ENCODE data around the gene ADCYAP1R1. TPM values are rescaled to one million over a fixed set of nuclear protein-coding genes. Genes with fewer than 3 reads are reported as not detected.

ADCYAP1R1 gene
- total RNA-seq, 1 experiment from 2014 or later = 8.9 TPM

- Histone ChIP-seq H2BK12ac (ENCODE audit: insufficient read length, low read depth, low read length) (no peak overlapping the region), H3T11ph (ENCODE audit: low read length) (no peak overlapping the region), H3K18ac (ENCODE audit: insufficient read length, low read depth, low read length) (no peak overlapping the region), H3K4ac (ENCODE audit: low read depth, low read length) (no peak overlapping the region), H2AK5ac (ENCODE audit: insufficient read length, low read length) (no peak overlapping the region), H2AFZ (ENCODE audit: low read length) (no peak overlapping the region), H3K4me2 (ENCODE audit: insufficient read depth, insufficient read length, low read length) (no peak overlapping the region), H3K9ac (ENCODE audit: extremely low read depth, insufficient read length, low read length) (no peak overlapping the region), H3K14ac (ENCODE audit: insufficient read depth, low read length) (no peak overlapping the region), H4K20me1 (ENCODE audit: control insufficient read depth, insufficient read depth, insufficient read length) (no peaks in the 10 kb centered on the region), H3K23ac (ENCODE audit: insufficient read length, low read depth, low read length) (no peak overlapping the region), H2BK5ac (ENCODE audit: insufficient read length, low read length) (no peak overlapping the region), H3K56ac (ENCODE audit: insufficient read length, low read depth, low read length) (no peak overlapping the region), H2BK20ac (ENCODE audit: low read depth, low read length, poor library complexity, severe bottlenecking) (no peak overlapping the region), H4K8ac (replicated peaks; ENCODE audit: insufficient read length, low read depth, low read length) (no peak overlapping the region), H3K27me3 (ENCODE audit: insufficient read depth, low read length) (no peaks in the 10 kb centered on the region), H3K9me3 (ENCODE audit: control insufficient read depth, low read depth, low read length) (no peaks in the 10 kb centered on the region), H4K91ac (ENCODE audit: insufficient read length, low read depth, low read length) (no peak overlapping the region), H3K79me1 (ENCODE audit: insufficient read depth, low read depth, low read length, poor library complexity, severe bottlenecking) (no peaks in the 10 kb centered on the region), H2BK15ac (ENCODE audit: low read depth, low read length) (no peak overlapping the region), H2BK120ac (ENCODE audit: low read depth, low read length, poor library complexity, severe bottlenecking) (no peak overlapping the region), H3K23me2 (ENCODE audit: insufficient read length, low read depth, low read length, poor library complexity, severe bottlenecking) (no peaks in the 10 kb centered on the region), H3K4me1 (ENCODE audit: insufficient read depth, low read length) (no peaks in the 10 kb centered on the region), H4K5ac (ENCODE audit: insufficient read length, low read depth, low read length) (no peak overlapping the region), H3K27ac (ENCODE audit: insufficient read length, low read depth, low read length) (no peak overlapping the region), H3K79me2 (ENCODE audit: insufficient read depth, low read length) (no peaks in the 10 kb centered on the region)
- no peak overlapping the region for H3K27ac Mint-ChIP-seq
- H3K4me1 Mint-ChIP-seq = peaks cover 12 to 13% of the 10 kb centered on the region in 2 experiments
- peaks cover 9% of the 10 kb centered on the region for H3K27me3 Mint-ChIP-seq (ENCODE audit: low read depth)
- no peaks in the 10 kb centered on the region for H3K9me3 Mint-ChIP-seq
- TF ChIP-seq, protein P1, sequence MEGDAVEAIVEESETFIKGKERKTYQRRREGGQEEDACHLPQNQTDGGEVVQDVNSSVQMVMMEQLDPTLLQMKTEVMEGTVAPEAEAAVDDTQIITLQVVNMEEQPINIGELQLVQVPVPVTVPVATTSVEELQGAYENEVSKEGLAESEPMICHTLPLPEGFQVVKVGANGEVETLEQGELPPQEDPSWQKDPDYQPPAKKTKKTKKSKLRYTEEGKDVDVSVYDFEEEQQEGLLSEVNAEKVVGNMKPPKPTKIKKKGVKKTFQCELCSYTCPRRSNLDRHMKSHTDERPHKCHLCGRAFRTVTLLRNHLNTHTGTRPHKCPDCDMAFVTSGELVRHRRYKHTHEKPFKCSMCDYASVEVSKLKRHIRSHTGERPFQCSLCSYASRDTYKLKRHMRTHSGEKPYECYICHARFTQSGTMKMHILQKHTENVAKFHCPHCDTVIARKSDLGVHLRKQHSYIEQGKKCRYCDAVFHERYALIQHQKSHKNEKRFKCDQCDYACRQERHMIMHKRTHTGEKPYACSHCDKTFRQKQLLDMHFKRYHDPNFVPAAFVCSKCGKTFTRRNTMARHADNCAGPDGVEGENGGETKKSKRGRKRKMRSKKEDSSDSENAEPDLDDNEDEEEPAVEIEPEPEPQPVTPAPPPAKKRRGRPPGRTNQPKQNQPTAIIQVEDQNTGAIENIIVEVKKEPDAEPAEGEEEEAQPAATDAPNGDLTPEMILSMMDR (conservative IDR thresholded peaks at IDR 0.05) = no peak
- WGBS (ENCODE audit: extremely low coverage, insufficient read length, low lambda C conversion rate) = no CpG with 5 or more reads among the region's 3 CpGs
- H3K36me3 Mint-ChIP-seq (ENCODE audit: insufficient read depth in 1 of 3, low read depth in 3 of 3) = no peaks in the 10 kb centered on the region
- no peak overlapping the region for H3K4me3 Mint-ChIP-seq
- no peak for DNase-seq
Measured at GRCh38 chr7:31120800-31121513, 68.8 kb downstream of the ADCYAP1R1 start.
